OCI-LY3 (cell line): ENCODE results near the gene AGBL1.

Experiments used
- H2AFZ ChIP-seq: fragments of 200-600, 300-600 bp; shearing (Covaris generic); 2 replicates; pipeline ENCODE4 v1.6.0; 2014; ENCODE audit warnings: antibody characterized with exemption, low read depth, low read length
- H3K27ac ChIP-seq: fragments of 200-600, 300-600 bp; sonication (generic); 2 replicates; pipeline ENCODE4 v1.5.1; 2014; ENCODE audit warnings: mild to moderate bottlenecking, low read length, moderate library complexity, mixed read lengths
- H3K27me3 ChIP-seq: fragments of 200-600, 300-600 bp; sonication (generic); 2 replicates; pipeline ENCODE4 v1.6.1; 2014; ENCODE audit warnings: low read depth, low read length, mixed read lengths
- H3K36me3 ChIP-seq: fragments of 200-600, 300-600 bp; sonication (generic); replicated peaks from 2 replicates; pipeline ENCODE3; 2014; ENCODE audit warnings: low read depth, low read length, mixed read lengths
- H3K4me1 ChIP-seq: fragments of 300-600, 200-600 bp; sonication (generic); 2 replicates; pipeline ENCODE4 v1.6.1; 2014; ENCODE audit warnings: low read length, mixed read lengths
- H3K4me2 ChIP-seq: fragments of 200-600, 300-600 bp; sonication (generic); 2 replicates; pipeline ENCODE4 v1.6.1; 2014; ENCODE audit warnings: low read length, mixed read lengths
- H3K4me3 ChIP-seq: fragments of 300-600, 200-600 bp; sonication (generic); 2 replicates; pipeline ENCODE4 v1.5.1; 2014; ENCODE audit warnings: antibody characterized with exemption, mild to moderate bottlenecking, low read length, moderate library complexity
- H3K79me2 ChIP-seq: fragments of 300-600, 200-600 bp; shearing (Covaris generic); 2 replicates; pipeline ENCODE4 v1.6.1; 2014; ENCODE audit warnings: mild to moderate bottlenecking, low read length, mixed read lengths
- H3K9ac ChIP-seq: fragments of 300-600, 200-600 bp; shearing (Covaris generic); 2 replicates; pipeline ENCODE4 v1.6.0; 2014; ENCODE audit warnings: mild to moderate bottlenecking, low read length, moderate library complexity
- H3K9me3 ChIP-seq: fragments of 200-600, 300-600 bp; shearing (Covaris generic); 2 replicates; pipeline ENCODE4 v1.6.1; 2014; ENCODE audit warnings: low read length, mixed read lengths; ENCODE audit not compliant: insufficient read depth
- H4K20me1 ChIP-seq: fragments of 200-600, 300-600 bp; sonication (generic); 2 replicates; pipeline ENCODE4 v1.6.1; 2016; ENCODE audit warnings: low read length, mixed read lengths; ENCODE audit not compliant: insufficient read depth
- CTCF ChIP-seq: fragments of 200-600, 300-600 bp; sonication (generic); IDR thresholded peaks from 2 replicates; pipeline ENCODE4 v1.5.1; 2014; ENCODE audit warnings: antibody characterized with exemption, low read length, low read depth
- EZH2phosphoT487 ChIP-seq: fragments of 200-600 bp; shearing (Covaris generic); IDR thresholded peaks from 2 replicates; pipeline ENCODE4 v1.6.1; 2018; ENCODE audit warnings: antibody characterized with exemption, mixed run types, low read depth

Gene AGBL1

GRCh38 chr15:86572368-86572841 lies 492.7 kb downstream of the AGBL1 start:
- Histone ChIP-seq H3K4me3 (no peak overlapping the region), H4K20me1 (no peaks in the 10 kb centered on the region), H3K36me3 (no peaks in the 10 kb centered on the region)

GRCh38 chr15:86573476-86573875 lies 493.8 kb downstream of the AGBL1 start:
- Histone ChIP-seq H3K36me3 (no peaks in the 10 kb centered on the region), H4K20me1 (no peaks in the 10 kb centered on the region), H3K9ac (no peak overlapping the region), H2AFZ (no peak overlapping the region), H3K27ac (no peak overlapping the region), H3K4me2 (no peak overlapping the region), H3K9me3 (no peaks in the 10 kb centered on the region), H3K4me3 (no peak overlapping the region), H3K79me2 (no peaks in the 10 kb centered on the region), H3K4me1 (no peaks in the 10 kb centered on the region), H3K27me3 (no peaks in the 10 kb centered on the region)
- TF ChIP-seq CTCF (no peak), EZH2phosphoT487 (no peak)

More at GRCh38 chr15:86572368-86572841, 492.7 kb downstream of the AGBL1 start:
- H3K79me2 ChIP-seq: no peaks in the 10 kb centered on the region
- H3K9ac ChIP-seq: no peak overlapping the region
- no peak overlapping the region for H2AFZ ChIP-seq
- H3K4me2 ChIP-seq: no peak overlapping the region
- no peaks in the 10 kb centered on the region for H3K27me3 ChIP-seq
- H3K27ac ChIP-seq: no peak overlapping the region
- H3K4me1 ChIP-seq: no peaks in the 10 kb centered on the region
- H3K9me3 ChIP-seq: no peaks in the 10 kb centered on the region
- TF ChIP-seq CTCF: no peak
- no peak for TF ChIP-seq EZH2phosphoT487

GRCh38 chr15:86588413-86588812 lies 508.7 kb downstream of the AGBL1 start:
- Histone ChIP-seq H3K9me3 (no peaks in the 10 kb centered on the region), H3K27me3 (no peaks in the 10 kb centered on the region), H3K79me2 (no peaks in the 10 kb centered on the region), H3K36me3 (no peaks in the 10 kb centered on the region), H3K4me3 (no peak overlapping the region), H3K9ac (no peak overlapping the region), H3K4me1 (no peaks in the 10 kb centered on the region), H4K20me1 (no peaks in the 10 kb centered on the region), H3K4me2 (no peak overlapping the region), H3K27ac (no peak overlapping the region), H2AFZ (no peak overlapping the region)
- no peak for TF ChIP-seq CTCF
- TF ChIP-seq EZH2phosphoT487: no peak

- Histone ChIP-seq H3K4me2 (no peak overlapping the region), H2AFZ (no peak overlapping the region), H4K20me1 (no peaks in the 10 kb centered on the region), H3K36me3 (no peaks in the 10 kb centered on the region), H3K9me3 (no peaks in the 10 kb centered on the region), H3K4me3 (no peak overlapping the region), H3K27ac (no peak overlapping the region), H3K9ac (no peak overlapping the region), H3K4me1 (no peaks in the 10 kb centered on the region), H3K27me3 (no peaks in the 10 kb centered on the region), H3K79me2 (no peaks in the 10 kb centered on the region)
- TF ChIP-seq EZH2phosphoT487: no peak
- TF ChIP-seq CTCF: no peak
These were observed 510.8 kb downstream of the AGBL1 start for GRCh38 chr15:86590461-86590860.
